Measurements from ENCODE around the gene WDTC1.

The WDTC1 gene

GRCh38 chr1:27335506-27336422 lies 101.3 kb downstream of the WDTC1 start:
- DNase-seq (ENCODE audit: low read depth): no peak

- DNase-seq (ENCODE audit: low read depth): no peak
Measured at GRCh38 chr1:27336756-27337155, 102.3 kb downstream of the WDTC1 start.

GRCh38 chr1:27338751-27339150 lies 104.3 kb downstream of the WDTC1 start:
- DNase-seq (ENCODE audit: low read depth): no peak

- no peak for DNase-seq (ENCODE audit: low read depth)
Measured at GRCh38 chr1:27339213-27339612, 104.8 kb downstream of the WDTC1 start.

- no peak for DNase-seq (ENCODE audit: low read depth)
Measured at GRCh38 chr1:27341525-27342252, 107.3 kb downstream of the WDTC1 start, which contains the start of gene SYTL1. TSS of gene SYTL1 (plus strand) at chr1:27342022. CDS start at chr1:27345335, 3,313 bp downstream.

GRCh38 chr1:27342391-27342777 lies 108.0 kb downstream of the WDTC1 start:
- DNase-seq (ENCODE audit: low read depth): no peak

GRCh38 chr1:27342778-27343638 lies 108.6 kb downstream of the WDTC1 start:
- no peak for DNase-seq (ENCODE audit: low read depth)

- DNase-seq (ENCODE audit: low read depth): no peak
Measured at GRCh38 chr1:27343639-27344025, 109.2 kb downstream of the WDTC1 start.

- no peak for DNase-seq (ENCODE audit: low read depth)
Measured at GRCh38 chr1:27345272-27345671, 110.8 kb downstream of the WDTC1 start.

- no peak for DNase-seq (ENCODE audit: low read depth)
Measured at GRCh38 chr1:27346357-27346756, 111.9 kb downstream of the WDTC1 start.

GRCh38 chr1:27346991-27347624 lies 112.7 kb downstream of the WDTC1 start:
- no peak for DNase-seq (ENCODE audit: low read depth)

GRCh38 chr1:27348861-27349783 lies 114.7 kb downstream of the WDTC1 start:
- DNase-seq (ENCODE audit: low read depth): no peak

GRCh38 chr1:27349784-27350662 lies 115.6 kb downstream of the WDTC1 start:
- no peak for DNase-seq (ENCODE audit: low read depth)

- DNase-seq (ENCODE audit: low read depth): no peak
Measured at GRCh38 chr1:27350663-27351540, 116.5 kb downstream of the WDTC1 start.

GRCh38 chr1:27351541-27352107 lies 117.2 kb downstream of the WDTC1 start:
- no peak for DNase-seq (ENCODE audit: low read depth)

GRCh38 chr1:27353166-27353565 lies 118.7 kb downstream of the WDTC1 start:
- DNase-seq (ENCODE audit: low read depth): no peak

- no peak for DNase-seq (ENCODE audit: low read depth)
Measured at GRCh38 chr1:27353629-27354028, 119.2 kb downstream of the WDTC1 start.

GRCh38 chr1:27355683-27356082 lies 121.3 kb downstream of the WDTC1 start:
- no peak for DNase-seq (ENCODE audit: low read depth)

Data from non-pigmented ciliary epithelial cell (primary cell).